Fibroblast of peridontal ligament (primary cell): ENCODE results near the gene PDGFRA.

Experiments used
- DNase-seq: peaks from one replicate; pipeline ENCODE4 v3.0.0-alpha.2; 2010; ENCODE audit errors: extremely low read depth

PDGFRA gene

GRCh38 chr4:54228961-54229501 is at the start of gene PDGFRA:
TSS of gene PDGFRA (plus strand) at chr4:54229293. CDS start at chr4:54258769, 29,476 bp downstream.
- DNase-seq: peak; percentile 97

- DNase-seq: no peak
Measured at GRCh38 chr4:54184581-54184980, 44.5 kb upstream of the PDGFRA start.

DNA sequence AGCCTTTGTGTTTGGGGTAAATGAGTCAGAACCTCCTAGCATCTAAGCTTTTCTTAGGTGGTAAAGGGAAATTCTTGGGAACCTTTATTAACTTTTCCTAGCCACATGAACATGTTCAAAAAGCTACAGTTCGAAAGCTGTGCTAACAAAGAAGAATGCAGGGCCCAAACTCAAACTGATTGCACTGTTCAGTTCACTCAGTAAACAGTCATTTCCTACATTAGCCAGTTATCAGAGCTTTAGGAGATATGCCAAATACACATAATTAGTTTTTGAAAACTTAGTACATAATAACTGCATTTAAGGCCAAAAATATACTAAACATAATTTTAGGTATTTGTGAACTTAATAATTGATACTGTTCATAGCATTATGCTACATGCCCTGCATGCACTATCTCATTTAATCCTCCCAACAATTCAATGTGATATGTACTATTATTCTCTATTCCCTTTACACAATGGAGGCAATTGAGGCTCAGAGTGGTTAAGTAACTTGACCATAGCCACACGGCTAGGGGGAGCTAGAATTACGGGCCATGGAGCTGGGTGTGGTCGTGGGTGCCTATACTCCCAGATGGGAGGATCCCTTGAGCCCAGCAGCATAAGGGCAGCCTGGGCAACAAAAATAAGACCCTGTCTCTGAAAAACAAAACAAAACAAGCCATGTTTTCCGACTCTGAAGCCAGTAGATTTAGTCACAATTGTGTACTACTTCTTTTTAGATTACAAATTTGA is 43.9 kb upstream of the PDGFRA start:
- no peak for DNase-seq

DNA sequence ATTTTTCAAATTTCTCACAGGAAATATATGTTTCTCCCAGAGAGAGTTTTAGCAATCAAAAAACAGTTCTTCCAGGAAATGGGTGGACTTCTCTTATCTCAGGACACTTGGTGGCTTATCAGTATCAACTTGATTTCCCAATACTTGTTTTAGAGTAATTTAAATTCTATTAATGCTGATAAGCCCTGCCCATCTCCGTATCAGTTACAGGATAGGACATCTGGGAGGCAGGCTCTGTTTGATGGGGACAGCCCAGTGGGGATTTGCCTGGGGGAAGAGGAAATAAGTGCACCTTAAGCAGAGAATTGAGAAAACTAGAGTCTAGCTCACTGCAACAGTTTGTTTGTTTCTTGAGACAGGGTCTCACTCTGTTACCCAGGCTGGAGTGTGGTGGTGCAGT is 43.2 kb upstream of the PDGFRA start:
- no peak for DNase-seq

- no peak for DNase-seq
Measured at GRCh38 chr4:54186371-54186770, 42.7 kb upstream of the PDGFRA start.

DNA sequence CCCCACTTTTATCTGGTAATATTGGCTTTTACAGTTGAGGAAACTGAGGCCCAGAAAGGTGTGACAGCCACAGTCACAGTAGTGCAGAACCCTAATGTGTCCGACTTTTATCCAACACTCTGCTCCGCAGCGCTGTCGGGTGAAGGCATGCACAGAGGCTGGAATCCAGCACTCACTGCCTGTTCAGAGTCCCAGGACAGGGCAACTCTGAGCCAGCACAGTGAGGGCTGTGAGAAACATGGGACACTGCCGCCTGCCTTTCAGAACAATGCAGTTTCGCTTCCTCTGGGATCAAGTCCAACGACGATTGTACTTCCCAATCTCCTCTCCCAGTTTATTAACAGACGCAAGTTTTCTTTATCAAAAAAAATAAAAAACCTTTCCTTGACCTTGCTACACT is 41.9 kb upstream of the PDGFRA start:
- no peak for DNase-seq

GRCh38 chr4:54189140-54189539 is 40.0 kb upstream of the PDGFRA start:
- peak; percentile 53 for DNase-seq

DNA sequence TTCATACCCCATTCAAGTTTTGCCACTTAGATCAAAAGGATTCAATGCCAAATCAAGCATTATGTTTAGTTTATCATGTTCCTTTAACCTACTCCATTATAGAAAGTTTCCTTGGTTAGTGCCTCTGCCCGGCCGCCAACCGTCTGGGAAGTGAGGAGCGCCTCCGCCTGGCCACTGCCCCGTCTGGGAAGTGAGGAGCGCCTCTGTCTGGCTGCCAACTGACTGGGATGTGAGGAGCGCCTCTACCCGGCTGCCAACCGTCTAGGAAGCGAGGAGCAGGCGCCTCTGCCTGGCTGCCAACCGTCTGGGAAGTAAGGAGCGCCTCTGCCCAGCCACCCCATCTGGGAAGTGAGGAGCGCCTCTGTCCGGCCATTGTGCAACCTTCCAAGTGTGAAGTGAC is 36.3 kb upstream of the PDGFRA start:
- DNase-seq: no peak

DNA sequence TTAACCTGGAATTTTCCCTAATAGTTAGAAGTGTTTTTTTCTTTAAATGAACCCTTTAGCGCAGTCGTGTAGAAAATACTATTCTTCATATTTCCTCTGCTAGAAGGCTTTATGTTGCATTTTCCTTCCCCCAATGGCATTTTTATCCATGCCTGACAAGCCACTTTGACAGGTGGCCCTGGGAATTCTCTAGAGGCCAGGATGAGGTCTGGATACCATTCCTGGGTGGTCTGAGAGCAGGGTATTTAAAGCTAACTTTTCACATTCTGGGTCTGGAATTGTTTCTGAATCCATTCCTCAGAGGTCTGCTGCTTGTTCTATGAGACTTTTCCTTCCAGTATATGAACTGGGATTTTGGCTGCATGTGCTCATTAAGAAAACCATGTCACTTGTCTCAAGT is 31.2 kb upstream of the PDGFRA start:
- no peak for DNase-seq

- no peak for DNase-seq
Measured at GRCh38 chr4:54199919-54200318, 29.2 kb upstream of the PDGFRA start.

- no peak for DNase-seq
Measured at GRCh38 chr4:54209617-54210016, 19.5 kb upstream of the PDGFRA start.

DNA sequence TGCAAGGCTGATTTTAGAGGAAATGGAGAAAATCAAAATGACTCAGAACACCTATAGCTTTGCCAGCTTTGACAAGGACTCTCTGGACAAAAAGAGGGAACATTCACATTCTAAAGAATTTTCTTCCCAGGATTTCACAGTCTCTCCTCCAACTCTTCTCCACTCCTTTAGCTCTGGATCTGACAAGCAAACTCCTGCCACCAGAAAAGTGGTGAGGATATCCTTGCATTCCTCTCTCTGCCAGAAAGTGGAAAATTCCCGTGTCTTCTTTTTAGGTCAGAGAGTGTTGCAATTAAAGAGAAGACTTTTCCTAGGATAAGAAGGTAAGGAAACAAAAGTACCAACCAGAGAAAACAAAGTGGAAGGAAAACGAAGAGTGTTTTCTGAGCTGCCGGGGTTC is 16.1 kb upstream of the PDGFRA start:
- DNase-seq: peak; percentile 30

DNA sequence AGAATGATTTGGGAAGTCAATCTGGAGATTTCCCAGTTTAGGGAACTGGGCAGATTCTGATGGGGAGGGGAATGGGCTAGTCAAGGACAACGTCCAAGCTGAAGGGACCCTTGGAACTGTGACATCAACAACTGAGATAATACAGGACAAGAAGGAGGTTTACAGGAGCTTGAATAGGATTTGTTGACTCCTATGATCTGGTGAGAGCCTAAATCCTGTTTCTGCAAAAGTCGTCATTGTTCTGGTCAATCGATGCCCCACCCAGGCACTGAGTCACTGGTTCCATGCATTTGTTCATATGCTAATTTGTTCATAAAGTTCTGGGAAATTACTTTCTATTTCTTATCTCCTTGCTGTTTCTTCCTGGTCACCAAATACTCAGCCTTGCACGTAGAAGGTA is 15.3 kb upstream of the PDGFRA start:
- DNase-seq: no peak

DNA sequence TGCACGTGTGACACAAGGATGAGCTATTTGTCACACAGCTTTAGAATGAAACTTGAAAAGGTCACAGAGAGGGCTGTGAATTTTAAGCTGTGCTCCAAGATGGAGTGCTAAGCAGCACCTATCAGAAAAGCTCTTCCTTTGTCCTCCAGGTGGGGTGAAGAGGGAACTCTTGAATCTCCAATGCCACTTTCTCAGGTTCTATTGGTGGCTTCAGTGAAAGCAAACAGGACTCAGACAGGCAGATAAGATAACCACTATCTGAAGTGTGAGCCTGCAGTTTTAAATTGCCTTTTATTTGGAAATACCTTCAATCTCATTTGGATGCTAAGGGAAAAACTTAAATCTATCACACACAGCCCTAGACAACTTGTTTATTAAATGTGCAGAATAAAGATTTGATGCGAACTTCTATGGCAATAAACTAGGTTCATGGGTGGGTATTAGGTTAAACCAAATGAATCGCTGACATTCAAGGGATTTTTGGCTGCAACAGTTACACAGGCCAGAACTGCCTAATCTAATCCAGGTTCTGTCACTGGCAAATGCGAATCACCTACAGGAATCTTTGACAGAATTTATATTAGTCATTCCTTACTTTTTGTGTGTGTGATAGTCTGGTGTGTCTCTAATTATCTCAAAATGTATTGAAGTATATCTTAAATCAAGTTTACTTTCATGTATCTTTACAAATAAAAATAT is 13.6 kb upstream of the PDGFRA start:
- DNase-seq: no peak

- DNase-seq: peak; percentile 96
Measured at GRCh38 chr4:54217642-54218495, 11.2 kb upstream of the PDGFRA start.

GRCh38 chr4:54218736-54219135 is 10.4 kb upstream of the PDGFRA start:
- no peak for DNase-seq

DNA sequence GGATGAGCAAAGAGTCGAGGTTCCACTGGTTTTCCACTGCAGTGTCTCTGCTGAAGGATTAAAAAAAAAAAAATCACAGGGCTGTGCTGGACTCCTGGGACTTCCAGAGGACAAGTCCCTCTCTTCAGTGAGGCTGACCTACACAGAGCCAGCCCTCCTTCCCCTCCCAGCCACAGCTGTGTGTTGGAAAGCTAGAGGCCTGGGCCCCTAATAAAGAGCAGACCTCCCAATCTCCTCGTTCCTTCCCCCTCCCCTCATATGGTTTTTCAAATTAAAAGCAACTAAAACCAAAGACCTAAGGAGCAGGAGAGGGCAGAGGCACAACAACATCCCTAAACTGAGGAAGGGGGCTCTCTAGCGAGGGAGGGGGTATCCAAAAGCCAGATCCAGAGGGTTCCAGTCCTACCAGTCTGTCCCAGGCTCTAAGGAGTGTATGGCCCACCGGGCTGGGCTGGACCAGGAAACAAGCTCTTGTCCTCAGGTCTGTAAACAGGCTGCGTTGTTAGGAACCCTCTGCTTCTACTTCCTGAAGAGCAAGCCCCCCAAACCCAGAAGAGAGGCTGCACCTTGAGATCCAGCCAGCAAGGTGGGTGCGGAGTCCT is 4.0 kb upstream of the PDGFRA start:
- peak; percentile 14 for DNase-seq

DNA sequence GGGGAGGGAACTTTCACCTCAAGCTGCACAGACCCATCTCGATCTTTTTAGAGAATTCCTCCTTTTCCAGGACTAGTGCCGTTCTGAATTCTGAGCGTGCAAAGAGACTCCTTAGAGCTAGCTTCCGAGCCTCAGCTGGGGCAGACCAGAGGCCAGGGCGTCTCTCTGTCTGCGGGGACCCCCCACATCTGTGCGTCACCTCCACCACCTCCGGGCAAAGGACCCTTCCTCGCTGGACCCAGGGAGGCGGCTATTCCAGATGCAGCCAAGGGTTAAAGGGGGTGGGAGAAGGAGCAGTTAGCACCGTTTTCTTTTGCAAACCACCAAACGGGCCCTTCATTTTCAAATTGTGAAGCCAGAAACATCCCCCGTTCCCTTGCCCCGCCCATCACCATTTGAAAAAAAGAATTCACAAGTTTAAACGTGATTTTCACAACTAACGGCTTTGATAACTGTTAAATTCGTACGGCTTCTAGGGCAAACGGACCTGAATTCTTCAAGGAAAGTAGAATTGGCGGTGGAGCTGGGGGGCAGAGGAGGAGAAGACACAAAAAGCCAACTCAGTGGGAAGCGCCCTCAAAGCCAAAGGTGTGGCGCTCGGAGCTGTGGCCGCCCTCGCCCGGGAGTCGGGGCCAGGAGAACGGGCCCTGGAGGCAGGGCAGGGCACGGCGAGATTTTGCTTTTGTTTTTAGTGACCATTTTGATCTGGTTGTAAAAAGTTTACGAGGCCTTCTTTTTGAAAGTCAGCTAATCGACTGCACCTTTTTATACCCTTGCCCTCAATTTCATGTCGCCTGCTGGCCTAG is 3.3 kb upstream of the PDGFRA start:
- DNase-seq: peak; percentile 49

GRCh38 chr4:54226404-54227255 is 2.5 kb upstream of the PDGFRA start:
- peak; percentile 86 for DNase-seq
